HG03135 (cell line): ENCODE measurements around the gene GLCCI1.

Source experiments
- ATAC-seq: cut with Tn5 transposase; IDR thresholded peaks from one replicate; pipeline ENCODE4 v1.9.1; 2021; ENCODE audit warnings: mild to moderate bottlenecking, moderate library complexity; ENCODE audit not compliant: unreplicated experiment

The GLCCI1 gene

GRCh38 chr7:7968544-7969305, at the start of gene GLCCI1:
GLCCI1 (plus strand) TSS chr7:7968796; CDS start chr7:7969351, 555 bp downstream.
- ATAC-seq, result peak; percentile 85

GRCh38 chr7:7919449-7919945, 49.1 kb upstream of the GLCCI1 start:
- ATAC-seq, result no peak

GRCh38 chr7:7920056-7920455, 48.5 kb upstream of the GLCCI1 start:
- ATAC-seq, result no peak

GRCh38 chr7:7920481-7920880, 48.1 kb upstream of the GLCCI1 start:
- ATAC-seq, result peak; percentile 91

GRCh38 chr7:7921830-7922229, 46.8 kb upstream of the GLCCI1 start:
- ATAC-seq, result no peak

- ATAC-seq, result no peak
Measured at GRCh38 chr7:7922684-7923385, 45.8 kb upstream of the GLCCI1 start.

- no peak for ATAC-seq
Measured at GRCh38 chr7:7923818-7924217, 44.8 kb upstream of the GLCCI1 start.

GRCh38 chr7:7924303-7924702, 44.3 kb upstream of the GLCCI1 start:
- ATAC-seq, result no peak

GRCh38 chr7:7931626-7932025, 37.0 kb upstream of the GLCCI1 start:
- no peak for ATAC-seq

GRCh38 chr7:7932553-7932952, 36.0 kb upstream of the GLCCI1 start:
- no peak for ATAC-seq

- ATAC-seq, result no peak
Measured at GRCh38 chr7:7933915-7934526, 34.6 kb upstream of the GLCCI1 start.

- no peak for ATAC-seq
Measured at GRCh38 chr7:7934945-7935344, 33.7 kb upstream of the GLCCI1 start.

GRCh38 chr7:7938471-7938870, 30.1 kb upstream of the GLCCI1 start:
- no peak for ATAC-seq

- no peak for ATAC-seq
Measured at GRCh38 chr7:7943951-7944350, 24.6 kb upstream of the GLCCI1 start.

- ATAC-seq, result peak; percentile 88
Measured at GRCh38 chr7:7944619-7945282, 23.8 kb upstream of the GLCCI1 start.

GRCh38 chr7:7946486-7946885, 22.1 kb upstream of the GLCCI1 start:
- ATAC-seq, result no peak

GRCh38 chr7:7948232-7948631, 20.4 kb upstream of the GLCCI1 start:
- ATAC-seq, result no peak

- no peak for ATAC-seq
Measured at GRCh38 chr7:7953806-7954205, 14.8 kb upstream of the GLCCI1 start.

- ATAC-seq, result no peak
Measured at GRCh38 chr7:7956531-7957128, 12.0 kb upstream of the GLCCI1 start.

- no peak for ATAC-seq
Measured at GRCh38 chr7:7957513-7957912, 11.1 kb upstream of the GLCCI1 start.
